Gastroesophageal sphincter (tissue), 4 donors: ENCODE data around the gene MYBBP1A. TPM values are rescaled to one million over a fixed set of nuclear protein-coding genes. Genes with fewer than 3 reads are reported as not detected.
"Not testable (repeated sequence)": the region's sequence is repeated elsewhere in the genome, so short reads cannot be mapped to it uniquely, and the experiment has no call there.

Source experiments
- ATAC-seq: fragments of 150-250 bp; one replicate; pipeline ENCODE4 v1.9.1; 2016; ENCODE audit warnings: mild to moderate bottlenecking, moderate library complexity
- H3K27ac ChIP-seq, 4 donors: fragments of 200-600 bp; sonication (generic) in 3 of 4; 1 replicate in 3 of 4; 2 replicates in 1 of 4; pipeline ENCODE4 v1.5.1; 2016 to 2019
- H3K27me3 ChIP-seq: fragments of 200-600 bp; sonication (generic); one replicate; pipeline ENCODE4 v1.5.1; 2019
- H3K36me3 ChIP-seq, 2 donors: fragments of 200-600 bp; sonication (generic); one replicate each; pipeline ENCODE4 v1.5.1; 2019; ENCODE audit warnings: control low read depth in 1 of 2
- H3K4me1 ChIP-seq, 3 donors: fragments of 200-600 bp; sonication (generic); 1 replicate in 2 of 3; 2 replicates in 1 of 3; pipeline ENCODE4 v1.5.1; 2016 to 2019; ENCODE audit warnings: control low read depth in 2 of 3
- H3K4me3 ChIP-seq, 2 donors: fragments of 200-600 bp; sonication (generic); one replicate each; pipeline ENCODE4 v1.5.1; 2019; ENCODE audit warnings: mild to moderate bottlenecking in 1 of 2, moderate library complexity in 1 of 2
- H3K9me3 ChIP-seq, 3 donors: fragments of 200-600 bp; sonication (generic); one replicate each; pipeline ENCODE4 v1.5.1; 2017 to 2019; ENCODE audit warnings: control low read depth in 2 of 3
- CTCF ChIP-seq, 4 experiments: fragments of 200-600 bp in 2 of 4; fragments of 450-650 bp in 2 of 4; sonication (generic) in 1 of 4; IDR thresholded peaks; one replicate each; pipeline ENCODE4 v1.5.1; 2017 to 2019; ENCODE audit warnings: antibody characterized with exemption in 4 of 4, mild to moderate bottlenecking in 2 of 4, moderate library complexity in 2 of 4
- EP300 ChIP-seq: sonication (generic); formaldehyde crosslinking; IDR thresholded peaks from one replicate; pipeline ENCODE4 v1.6.1; 2017; ENCODE audit warnings: antibody characterized with exemption, mild to moderate bottlenecking
- POLR2A ChIP-seq, 2 donors: fragments of 450-650 bp; IDR thresholded peaks; one replicate each; pipeline ENCODE4 v1.6.1; 2017; ENCODE audit warnings: antibody characterized with exemption in 2 of 2, mild to moderate bottlenecking in 2 of 2, moderate library complexity in 1 of 2
- POLR2AphosphoS5 ChIP-seq: sonication (generic); formaldehyde crosslinking; IDR thresholded peaks from one replicate; pipeline ENCODE4 v1.6.1; 2017; ENCODE audit warnings: antibody characterized with exemption
- WGBS, 2 donors: methylation state at CpG; one replicate each; pipeline ENCODE4 v1.1.5; 2018; ENCODE audit warnings: low coverage in 1 of 2; 5-methylcytosine and 5-hydroxymethylcytosine counted together
- total RNA-seq, 4 donors: library from RNA; depleted of rRNA; stranded (reverse); fragments of >200 nt; gene quantifications; one replicate each; pipeline ENCODE4 v1.1.0, GENCODE V29; 2016

The MYBBP1A gene
- total RNA-seq, 4 donors from 2014 or later: 19.1 to 46.4 (median 40.9) TPM

- no peaks in the 10 kb centered on the region for H3K9me3 ChIP-seq
- no peak overlapping the region for H3K4me3 ChIP-seq
- 89 to 90% methylated on average over 2 to 5 of the region's 8 CpGs for WGBS, 2 donors
- TF ChIP-seq POLR2A (IDR thresholded peaks at IDR 0.05) (no peak), EP300 (no peak), POLR2AphosphoS5 (no peak)
- no peaks in the 10 kb centered on the region for H3K36me3 ChIP-seq
- no peak for ATAC-seq
- H3K27me3 ChIP-seq: peaks cover 59% of the 10 kb centered on the region
- no peak overlapping the region for H3K27ac ChIP-seq
- H3K4me1 ChIP-seq: peaks cover 0 to 32% (median 5%) of the 10 kb centered on the region in 3 donors
Observed at GRCh38 chr17:4582691-4583090, 27.5 kb upstream of the MYBBP1A start.

- no peak for ATAC-seq
- TF ChIP-seq POLR2AphosphoS5 (no peak), CTCF (IDR thresholded peaks at IDR 0.05) (no peak), POLR2A (IDR thresholded peaks at IDR 0.05) (no peak), EP300 (no peak)
- Histone ChIP-seq H3K27me3 (peaks cover 59% of the 10 kb centered on the region), H3K4me1 (peaks cover 0 to 32% (median 5%) of the 10 kb centered on the region in 3 donors), H3K4me3 (no peak overlapping the region), H3K36me3 (no peaks in the 10 kb centered on the region), H3K9me3 (no peaks in the 10 kb centered on the region), H3K27ac (no peak overlapping the region)
- 83% methylated on average over 1 of the region's 7 CpGs; no CpG with 5 or more reads in 1 of the 2 donors for WGBS, 2 donors
Observed at GRCh38 chr17:4582101-4582501, 26.9 kb upstream of the MYBBP1A start.

GRCh38 chr17:4580291-4580690, 25.1 kb upstream of the MYBBP1A start:
- no peaks in the 10 kb centered on the region for H3K36me3 ChIP-seq
- H3K4me3 ChIP-seq: no peak overlapping the region
- no peak overlapping the region for H3K27ac ChIP-seq
- no peak for TF ChIP-seq POLR2AphosphoS5
- no peak for TF ChIP-seq POLR2A (IDR thresholded peaks at IDR 0.05)
- no peak for TF ChIP-seq CTCF (IDR thresholded peaks at IDR 0.05)
- TF ChIP-seq EP300: no peak
- peaks cover 0 to 25% (median 5%) of the 10 kb centered on the region in 3 donors for H3K4me1 ChIP-seq
- H3K27me3 ChIP-seq: peaks cover 57% of the 10 kb centered on the region
- no CpG with 5 or more reads among the region's 7 CpGs for WGBS, 2 donors
- no peaks in the 10 kb centered on the region for H3K9me3 ChIP-seq
- ATAC-seq: no peak

GRCh38 chr17:4579678-4580077, 24.5 kb upstream of the MYBBP1A start:
- no peak for ATAC-seq
- Histone ChIP-seq H3K36me3 (no peaks in the 10 kb centered on the region), H3K9me3 (no peaks in the 10 kb centered on the region), H3K27ac (no peak overlapping the region), H3K4me3 (no peak overlapping the region), H3K27me3 (peaks cover 51% of the 10 kb centered on the region), H3K4me1 (peaks cover 0 to 19% (median 5%) of the 10 kb centered on the region in 3 donors)
- TF ChIP-seq POLR2AphosphoS5 (no peak), POLR2A (IDR thresholded peaks at IDR 0.05) (no peak), CTCF (IDR thresholded peaks at IDR 0.05) (no peak), EP300 (no peak)
- 82% methylated on average over 6 to 9 of the region's 11 CpGs for WGBS, 2 donors

- not testable (repeated sequence) for H3K36me3 ChIP-seq, H3K4me3 ChIP-seq, H3K27ac ChIP-seq, ATAC-seq, H3K9me3 ChIP-seq, H3K4me1 ChIP-seq
- peaks cover 37% of the 10 kb centered on the region for H3K27me3 ChIP-seq
- no CpG with 5 or more reads among the region's 24 CpGs for WGBS, 2 donors
Observed at GRCh38 chr17:4578349-4578748, 23.2 kb upstream of the MYBBP1A start.

GRCh38 chr17:4577386-4577993, 22.3 kb upstream of the MYBBP1A start:
- Histone ChIP-seq H3K27ac (no peak overlapping the region), H3K27me3 (peaks cover 29% of the 10 kb centered on the region), H3K9me3 (no peaks in the 10 kb centered on the region), H3K4me3 (no peak overlapping the region), H3K36me3 (no peaks in the 10 kb centered on the region), H3K4me1 (no peaks in the 10 kb centered on the region)
- TF ChIP-seq CTCF (IDR thresholded peaks at IDR 0.05): no peak
- no peak for TF ChIP-seq POLR2AphosphoS5
- TF ChIP-seq EP300: no peak
- TF ChIP-seq POLR2A (IDR thresholded peaks at IDR 0.05): no peak
- no peak for ATAC-seq
- WGBS, 2 donors: 73 to 96% methylated on average over 4 of the region's 8 CpGs
